ENCODE measurements around the gene GSTM5. TPM values are rescaled to one million over a fixed set of nuclear protein-coding genes. Genes with fewer than 3 reads are reported as not detected.

The GSTM5 gene
- total RNA-seq, 2 donors from 2014 or later: 1.8 TPM; not detected in 1

DNA sequence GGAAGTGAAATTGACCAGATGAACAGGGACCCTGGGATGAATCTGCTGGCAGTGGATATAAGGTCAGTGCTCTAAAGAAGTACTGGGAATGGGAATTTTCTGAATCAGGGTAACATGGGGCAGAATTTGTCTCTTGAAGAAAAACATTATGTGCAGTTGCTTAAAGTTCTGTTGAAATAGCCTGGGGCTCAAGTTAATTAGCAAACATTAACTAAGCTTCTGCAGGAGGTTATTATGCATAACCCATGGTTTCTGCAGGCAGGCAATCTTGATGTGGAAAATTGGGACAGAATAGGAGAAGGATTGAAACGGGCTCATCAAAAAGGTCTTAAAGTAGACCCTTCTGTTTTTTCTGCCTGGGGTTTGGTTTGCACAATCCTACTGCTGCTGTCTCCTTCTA, 14.0 kb downstream of the GSTM5 start:
- DNase-seq (no peak), ATAC-seq (no peak)
- Histone ChIP-seq H3K4me1 (peaks cover 56% of the 10 kb centered on the region), H3K36me3 (replicated peaks in 1 of 2; ENCODE audit: insufficient read depth in 1 of 2, low read depth in 2 of 2) (no peaks in the 10 kb centered on the region), H3K27me3 (no peaks in the 10 kb centered on the region), H3K4me3 (no peak overlapping the region), H3K9me3 (no peaks in the 10 kb centered on the region), H3K27ac (peak overlapping the region in 1 of 4 donors; percentile 2)
- no peak for TF ChIP-seq POLR2A (IDR thresholded peaks at IDR 0.05)
- TF ChIP-seq, protein P1, sequence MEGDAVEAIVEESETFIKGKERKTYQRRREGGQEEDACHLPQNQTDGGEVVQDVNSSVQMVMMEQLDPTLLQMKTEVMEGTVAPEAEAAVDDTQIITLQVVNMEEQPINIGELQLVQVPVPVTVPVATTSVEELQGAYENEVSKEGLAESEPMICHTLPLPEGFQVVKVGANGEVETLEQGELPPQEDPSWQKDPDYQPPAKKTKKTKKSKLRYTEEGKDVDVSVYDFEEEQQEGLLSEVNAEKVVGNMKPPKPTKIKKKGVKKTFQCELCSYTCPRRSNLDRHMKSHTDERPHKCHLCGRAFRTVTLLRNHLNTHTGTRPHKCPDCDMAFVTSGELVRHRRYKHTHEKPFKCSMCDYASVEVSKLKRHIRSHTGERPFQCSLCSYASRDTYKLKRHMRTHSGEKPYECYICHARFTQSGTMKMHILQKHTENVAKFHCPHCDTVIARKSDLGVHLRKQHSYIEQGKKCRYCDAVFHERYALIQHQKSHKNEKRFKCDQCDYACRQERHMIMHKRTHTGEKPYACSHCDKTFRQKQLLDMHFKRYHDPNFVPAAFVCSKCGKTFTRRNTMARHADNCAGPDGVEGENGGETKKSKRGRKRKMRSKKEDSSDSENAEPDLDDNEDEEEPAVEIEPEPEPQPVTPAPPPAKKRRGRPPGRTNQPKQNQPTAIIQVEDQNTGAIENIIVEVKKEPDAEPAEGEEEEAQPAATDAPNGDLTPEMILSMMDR (IDR thresholded peaks at IDR 0.05): no peak
- intact Hi-C loops (cut with DNase I): no loop called here
- 72 to 79% methylated on average over 1 of the region's 1 CpG for WGBS, 2 donors

DNA sequence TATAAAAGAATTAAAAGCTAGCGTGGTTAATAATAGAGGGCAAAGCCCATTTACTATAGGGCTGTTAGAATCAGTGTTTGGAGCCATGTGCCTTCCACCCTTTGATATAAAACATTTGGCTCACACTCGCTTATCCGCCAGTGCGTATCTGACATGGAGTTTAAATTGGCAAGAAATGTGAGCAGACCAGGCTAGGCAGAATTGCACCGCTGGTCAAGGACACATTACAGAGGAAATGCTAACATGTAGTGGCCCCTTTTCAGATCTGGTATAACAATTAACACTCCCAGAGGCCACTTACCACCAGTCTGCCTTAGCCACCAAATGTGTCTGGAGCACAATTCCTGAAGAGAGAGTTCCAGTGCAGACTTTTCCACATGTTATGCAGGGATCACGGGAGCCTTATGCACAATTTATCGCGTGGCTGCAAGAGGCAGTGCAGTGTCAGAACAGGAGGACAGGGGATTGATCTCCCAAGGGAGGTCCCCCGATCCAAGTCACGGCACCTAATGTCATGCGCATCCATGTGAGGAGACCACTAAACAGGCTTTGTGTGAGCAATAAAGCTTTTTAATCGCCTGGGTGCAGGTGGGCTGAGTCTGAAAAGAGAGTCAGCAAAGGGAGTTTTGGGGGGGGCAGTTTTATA, 14.8 kb downstream of the GSTM5 start:
- Histone ChIP-seq H3K4me1 (peaks cover 65% of the 10 kb centered on the region), H3K9me3 (no peaks in the 10 kb centered on the region), H3K36me3 (replicated peaks in 1 of 2; ENCODE audit: insufficient read depth in 1 of 2, low read depth in 2 of 2) (no peaks in the 10 kb centered on the region), H3K27ac (no peak overlapping the region), H3K27me3 (no peaks in the 10 kb centered on the region), H3K4me3 (no peak overlapping the region)
- TF ChIP-seq, protein P1 (IDR thresholded peaks at IDR 0.05): no peak
- TF ChIP-seq POLR2A (IDR thresholded peaks at IDR 0.05): no peak
- WGBS, 2 donors: 57 to 60% methylated on average over 12 of the region's 12 CpGs
- DNase-seq (peak in 2 of 4 donors; percentile 41 to 44), ATAC-seq (no peak)
- intact Hi-C loops (cut with DNase I): no loop called here

DNA sequence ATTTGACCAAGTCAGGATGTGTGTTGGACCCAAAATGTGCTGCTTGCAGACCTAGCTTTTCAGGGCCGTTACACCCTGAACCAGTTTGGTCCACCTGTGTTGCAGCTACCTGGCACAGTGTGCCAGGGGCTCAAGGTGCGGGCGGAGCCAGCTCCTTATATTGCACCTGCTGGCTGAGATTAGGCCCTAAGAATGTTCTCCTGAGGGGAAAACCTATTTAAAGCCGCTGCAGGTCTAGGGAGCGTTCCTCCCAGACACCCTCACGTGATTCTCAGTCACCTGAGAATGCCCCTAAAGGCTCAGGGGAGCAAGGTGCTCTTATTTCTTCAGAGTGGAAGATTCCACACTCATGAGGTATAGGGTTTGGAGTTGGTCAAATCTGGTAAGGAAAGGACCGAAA, 16.8 kb downstream of the GSTM5 start:
- no peak for ATAC-seq
- intact Hi-C loops (cut with DNase I): no loop called here
- no peak overlapping the region for H3K4me3 ChIP-seq
- TF ChIP-seq, protein P1 (IDR thresholded peaks at IDR 0.05): no peak
- TF ChIP-seq POLR2A (IDR thresholded peaks at IDR 0.05): no peak
- peak in 2 of 4 donors; percentile 43 to 63 for DNase-seq
- WGBS, 2 donors: 44 to 58% methylated on average over 7 of the region's 7 CpGs
- peaks cover 77% of the 10 kb centered on the region for H3K4me1 ChIP-seq
- H3K27me3 ChIP-seq: no peaks in the 10 kb centered on the region
- H3K9me3 ChIP-seq: no peaks in the 10 kb centered on the region
- H3K36me3 ChIP-seq (replicated peaks in 1 of 2; ENCODE audit: insufficient read depth in 1 of 2, low read depth in 2 of 2): no peaks in the 10 kb centered on the region
- H3K27ac ChIP-seq: no peak overlapping the region

DNA sequence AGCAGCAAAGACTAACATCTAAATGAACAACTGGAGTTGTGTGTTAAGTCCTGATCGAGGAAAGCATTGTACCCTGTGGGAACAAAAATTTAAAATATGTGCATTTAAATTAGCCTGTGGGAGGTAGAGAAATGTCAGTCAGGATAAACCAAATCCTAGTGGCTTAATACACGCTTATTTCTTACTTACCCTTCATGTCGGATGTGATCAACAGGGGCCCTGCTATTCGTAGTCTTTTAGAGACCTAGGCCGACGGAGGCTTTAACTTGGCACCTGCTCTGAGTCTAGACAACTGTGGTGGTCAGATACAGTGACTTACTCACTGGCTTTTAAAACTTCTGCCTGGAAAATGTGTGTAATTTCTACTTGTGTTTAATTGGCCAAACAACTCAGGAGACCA, 18.6 kb downstream of the GSTM5 start:
- Histone ChIP-seq H3K27me3 (no peaks in the 10 kb centered on the region), H3K27ac (peak overlapping the region; percentile 4 to 72 (median 40)), H3K36me3 (replicated peaks in 1 of 2; ENCODE audit: insufficient read depth in 1 of 2, low read depth in 2 of 2) (no peaks in the 10 kb centered on the region), H3K9me3 (no peaks in the 10 kb centered on the region), H3K4me1 (peaks cover 60% of the 10 kb centered on the region), H3K4me3 (no peak overlapping the region)
- DNase-seq: no peak
- whole genome bisulfite sequencing, 2 donors: 73 to 76% methylated on average over 6 of the region's 6 CpGs
- ATAC-seq: no peak
- intact Hi-C loops (cut with DNase I): no loop called here
- TF ChIP-seq, protein P1 (IDR thresholded peaks at IDR 0.05): no peak
- TF ChIP-seq POLR2A (IDR thresholded peaks at IDR 0.05): no peak

DNA sequence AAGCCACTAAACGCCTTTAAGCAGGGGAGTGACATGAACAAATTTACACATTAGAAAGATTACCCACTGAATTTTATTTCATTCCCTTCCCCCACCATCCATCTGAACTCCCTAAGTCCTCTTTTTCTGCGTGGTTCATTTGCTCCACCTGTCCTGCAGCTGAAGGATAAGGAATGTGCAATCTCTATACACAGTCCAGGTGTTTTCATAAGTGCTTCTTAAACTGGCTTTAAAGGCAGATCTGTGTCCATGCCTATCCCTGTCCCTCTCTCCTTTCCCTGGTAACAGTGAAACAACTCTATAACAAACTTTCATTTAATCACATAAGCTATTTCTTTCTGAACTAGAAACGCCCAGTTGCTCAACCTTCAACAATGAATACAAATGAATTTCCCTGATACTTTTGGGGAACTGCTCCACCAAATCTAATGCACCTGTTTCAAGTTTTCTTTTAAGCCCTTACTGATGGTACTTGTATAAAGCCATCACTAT, 20.4 kb downstream of the GSTM5 start:
- ATAC-seq (peak; percentile 2), DNase-seq (no peak)
- Histone ChIP-seq H3K36me3 (replicated peaks in 1 of 2; ENCODE audit: insufficient read depth in 1 of 2, low read depth in 2 of 2) (no peaks in the 10 kb centered on the region), H3K4me3 (no peak overlapping the region), H3K27me3 (no peaks in the 10 kb centered on the region), H3K9me3 (no peaks in the 10 kb centered on the region), H3K27ac (peak overlapping the region; percentile 58 to 72 (median 66)), H3K4me1 (peaks cover 44% of the 10 kb centered on the region)
- WGBS, 2 donors: 9 to 12% methylated on average over 3 of the region's 3 CpGs
- intact Hi-C loops (cut with DNase I): no loop called here
- TF ChIP-seq POLR2A (IDR thresholded peaks at IDR 0.05): no peak
- TF ChIP-seq, protein P1 (IDR thresholded peaks at IDR 0.05): no peak

Measured in body of pancreas (tissue), 4 donors.